ENCODE data around the gene FGF14.

- TF ChIP-seq, protein P1, sequence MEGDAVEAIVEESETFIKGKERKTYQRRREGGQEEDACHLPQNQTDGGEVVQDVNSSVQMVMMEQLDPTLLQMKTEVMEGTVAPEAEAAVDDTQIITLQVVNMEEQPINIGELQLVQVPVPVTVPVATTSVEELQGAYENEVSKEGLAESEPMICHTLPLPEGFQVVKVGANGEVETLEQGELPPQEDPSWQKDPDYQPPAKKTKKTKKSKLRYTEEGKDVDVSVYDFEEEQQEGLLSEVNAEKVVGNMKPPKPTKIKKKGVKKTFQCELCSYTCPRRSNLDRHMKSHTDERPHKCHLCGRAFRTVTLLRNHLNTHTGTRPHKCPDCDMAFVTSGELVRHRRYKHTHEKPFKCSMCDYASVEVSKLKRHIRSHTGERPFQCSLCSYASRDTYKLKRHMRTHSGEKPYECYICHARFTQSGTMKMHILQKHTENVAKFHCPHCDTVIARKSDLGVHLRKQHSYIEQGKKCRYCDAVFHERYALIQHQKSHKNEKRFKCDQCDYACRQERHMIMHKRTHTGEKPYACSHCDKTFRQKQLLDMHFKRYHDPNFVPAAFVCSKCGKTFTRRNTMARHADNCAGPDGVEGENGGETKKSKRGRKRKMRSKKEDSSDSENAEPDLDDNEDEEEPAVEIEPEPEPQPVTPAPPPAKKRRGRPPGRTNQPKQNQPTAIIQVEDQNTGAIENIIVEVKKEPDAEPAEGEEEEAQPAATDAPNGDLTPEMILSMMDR (IDR thresholded peaks at IDR 0.05), result no peak
- no peak for TF ChIP-seq POLR2A (IDR thresholded peaks at IDR 0.05)
These were observed 693.7 kb downstream of the FGF14 start for GRCh38 chr13:101708115-101708514.

All from Peyer's patch (tissue), 4 donors.